ENCODE results near the gene LRRC25. TPM values are rescaled to one million over a fixed set of nuclear protein-coding genes. Genes with fewer than 3 reads are reported as not detected.

The LRRC25 gene
- polyA plus RNA-seq, 1 donor from 2014 or later = not detected

DNA sequence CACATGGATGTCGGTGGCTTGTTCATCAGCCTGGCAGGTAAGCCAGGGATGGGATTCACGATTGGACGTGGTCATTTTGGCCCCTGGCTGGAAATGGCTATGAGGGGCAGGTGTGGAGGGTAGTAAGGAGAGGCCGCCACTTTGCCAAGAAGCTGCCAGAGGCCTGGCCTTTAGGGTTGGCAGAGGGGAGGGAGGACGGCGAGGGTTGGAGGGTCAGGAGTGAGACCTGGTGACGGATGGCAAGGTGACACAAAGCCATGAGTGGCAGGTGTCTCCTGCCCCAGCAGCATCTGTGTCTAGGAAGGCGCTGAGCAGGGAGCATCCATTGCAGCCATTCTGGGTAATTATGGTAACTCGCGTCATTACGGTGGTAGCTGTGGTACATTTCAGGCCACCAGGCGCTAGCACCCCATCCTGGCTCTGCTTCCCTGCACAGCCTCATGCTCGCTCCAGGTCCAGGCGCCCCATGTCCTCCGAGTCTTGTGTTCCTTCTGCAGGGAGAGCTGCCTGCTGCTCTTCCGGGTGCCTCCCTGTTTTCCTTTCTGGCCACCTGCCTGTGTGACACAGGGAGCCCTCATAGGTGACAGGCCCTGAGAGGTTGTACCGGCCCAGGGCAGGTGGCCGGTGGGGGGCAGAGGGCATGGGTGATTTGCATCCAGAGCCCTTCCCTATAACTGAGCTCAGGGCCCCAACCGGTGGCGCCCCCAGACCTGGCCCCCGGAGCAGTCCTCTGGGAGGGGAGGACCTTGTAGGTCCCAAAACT is 26.0 kb upstream of the LRRC25 start:
- TF ChIP-seq TAF1 (IDR thresholded peaks at IDR 0.05; ENCODE audit: low read depth) = no peak
- no peak for TF ChIP-seq EZH2 (IDR thresholded peaks at IDR 0.05; ENCODE audit: borderline replicate concordance, insufficient read depth, low read length, poor library complexity, severe bottlenecking)
- TF ChIP-seq RAD21 (conservative IDR thresholded peaks at IDR 0.05) = no peak
- TF ChIP-seq SMC3 (conservative IDR thresholded peaks at IDR 0.05; ENCODE audit: poor library complexity) = no peak
- TF ChIP-seq, protein P1, sequence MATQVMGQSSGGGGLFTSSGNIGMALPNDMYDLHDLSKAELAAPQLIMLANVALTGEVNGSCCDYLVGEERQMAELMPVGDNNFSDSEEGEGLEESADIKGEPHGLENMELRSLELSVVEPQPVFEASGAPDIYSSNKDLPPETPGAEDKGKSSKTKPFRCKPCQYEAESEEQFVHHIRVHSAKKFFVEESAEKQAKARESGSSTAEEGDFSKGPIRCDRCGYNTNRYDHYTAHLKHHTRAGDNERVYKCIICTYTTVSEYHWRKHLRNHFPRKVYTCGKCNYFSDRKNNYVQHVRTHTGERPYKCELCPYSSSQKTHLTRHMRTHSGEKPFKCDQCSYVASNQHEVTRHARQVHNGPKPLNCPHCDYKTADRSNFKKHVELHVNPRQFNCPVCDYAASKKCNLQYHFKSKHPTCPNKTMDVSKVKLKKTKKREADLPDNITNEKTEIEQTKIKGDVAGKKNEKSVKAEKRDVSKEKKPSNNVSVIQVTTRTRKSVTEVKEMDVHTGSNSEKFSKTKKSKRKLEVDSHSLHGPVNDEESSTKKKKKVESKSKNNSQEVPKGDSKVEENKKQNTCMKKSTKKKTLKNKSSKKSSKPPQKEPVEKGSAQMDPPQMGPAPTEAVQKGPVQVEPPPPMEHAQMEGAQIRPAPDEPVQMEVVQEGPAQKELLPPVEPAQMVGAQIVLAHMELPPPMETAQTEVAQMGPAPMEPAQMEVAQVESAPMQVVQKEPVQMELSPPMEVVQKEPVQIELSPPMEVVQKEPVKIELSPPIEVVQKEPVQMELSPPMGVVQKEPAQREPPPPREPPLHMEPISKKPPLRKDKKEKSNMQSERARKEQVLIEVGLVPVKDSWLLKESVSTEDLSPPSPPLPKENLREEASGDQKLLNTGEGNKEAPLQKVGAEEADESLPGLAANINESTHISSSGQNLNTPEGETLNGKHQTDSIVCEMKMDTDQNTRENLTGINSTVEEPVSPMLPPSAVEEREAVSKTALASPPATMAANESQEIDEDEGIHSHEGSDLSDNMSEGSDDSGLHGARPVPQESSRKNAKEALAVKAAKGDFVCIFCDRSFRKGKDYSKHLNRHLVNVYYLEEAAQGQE (IDR thresholded peaks at IDR 0.05; ENCODE audit: borderline replicate concordance) = no peak
- TF ChIP-seq POLR2AphosphoS5 (IDR thresholded peaks at IDR 0.05) = no peak
- TF ChIP-seq MXI1 (conservative IDR thresholded peaks at IDR 0.05; ENCODE audit: poor library complexity, severe bottlenecking) = no peak
- TF ChIP-seq, protein P2, sequence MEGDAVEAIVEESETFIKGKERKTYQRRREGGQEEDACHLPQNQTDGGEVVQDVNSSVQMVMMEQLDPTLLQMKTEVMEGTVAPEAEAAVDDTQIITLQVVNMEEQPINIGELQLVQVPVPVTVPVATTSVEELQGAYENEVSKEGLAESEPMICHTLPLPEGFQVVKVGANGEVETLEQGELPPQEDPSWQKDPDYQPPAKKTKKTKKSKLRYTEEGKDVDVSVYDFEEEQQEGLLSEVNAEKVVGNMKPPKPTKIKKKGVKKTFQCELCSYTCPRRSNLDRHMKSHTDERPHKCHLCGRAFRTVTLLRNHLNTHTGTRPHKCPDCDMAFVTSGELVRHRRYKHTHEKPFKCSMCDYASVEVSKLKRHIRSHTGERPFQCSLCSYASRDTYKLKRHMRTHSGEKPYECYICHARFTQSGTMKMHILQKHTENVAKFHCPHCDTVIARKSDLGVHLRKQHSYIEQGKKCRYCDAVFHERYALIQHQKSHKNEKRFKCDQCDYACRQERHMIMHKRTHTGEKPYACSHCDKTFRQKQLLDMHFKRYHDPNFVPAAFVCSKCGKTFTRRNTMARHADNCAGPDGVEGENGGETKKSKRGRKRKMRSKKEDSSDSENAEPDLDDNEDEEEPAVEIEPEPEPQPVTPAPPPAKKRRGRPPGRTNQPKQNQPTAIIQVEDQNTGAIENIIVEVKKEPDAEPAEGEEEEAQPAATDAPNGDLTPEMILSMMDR (IDR thresholded peaks at IDR 0.05; ENCODE audit: poor library complexity, severe bottlenecking) = no peak
- no peak for TF ChIP-seq EP300 (conservative IDR thresholded peaks at IDR 0.05; ENCODE audit: poor library complexity, severe bottlenecking)
- H3K27me3 ChIP-seq (ENCODE audit: insufficient read depth, low read depth, low read length) = no peaks in the 10 kb centered on the region
- no peaks in the 10 kb centered on the region for H3K9me3 ChIP-seq (ENCODE audit: low read length)
- H3K79me2 ChIP-seq (replicated peaks; ENCODE audit: insufficient read depth, low read length) = peaks cover 30% of the 10 kb centered on the region
- H3K4me2 ChIP-seq (ENCODE audit: low read length) = no peak overlapping the region
- H2AFZ ChIP-seq (ENCODE audit: low read depth, low read length) = no peak overlapping the region
- no peaks in the 10 kb centered on the region for H4K20me1 ChIP-seq (ENCODE audit: insufficient read depth)
- peak overlapping the region; percentile 15 for H3K4me3 ChIP-seq (ENCODE audit: low read length)
- H3K27ac ChIP-seq (ENCODE audit: low read length) = no peak overlapping the region
- no peaks in the 10 kb centered on the region for H3K9me2 ChIP-seq (ENCODE audit: insufficient read depth, low read length)
- H3F3A ChIP-seq (ENCODE audit: insufficient read depth, low read length, poor library complexity, severe bottlenecking) = no peaks in the 10 kb centered on the region
- H3K9ac ChIP-seq (ENCODE audit: low read length) = no peak overlapping the region
- H3K36me3 ChIP-seq (ENCODE audit: insufficient read depth, low read length) = no peaks in the 10 kb centered on the region

DNA sequence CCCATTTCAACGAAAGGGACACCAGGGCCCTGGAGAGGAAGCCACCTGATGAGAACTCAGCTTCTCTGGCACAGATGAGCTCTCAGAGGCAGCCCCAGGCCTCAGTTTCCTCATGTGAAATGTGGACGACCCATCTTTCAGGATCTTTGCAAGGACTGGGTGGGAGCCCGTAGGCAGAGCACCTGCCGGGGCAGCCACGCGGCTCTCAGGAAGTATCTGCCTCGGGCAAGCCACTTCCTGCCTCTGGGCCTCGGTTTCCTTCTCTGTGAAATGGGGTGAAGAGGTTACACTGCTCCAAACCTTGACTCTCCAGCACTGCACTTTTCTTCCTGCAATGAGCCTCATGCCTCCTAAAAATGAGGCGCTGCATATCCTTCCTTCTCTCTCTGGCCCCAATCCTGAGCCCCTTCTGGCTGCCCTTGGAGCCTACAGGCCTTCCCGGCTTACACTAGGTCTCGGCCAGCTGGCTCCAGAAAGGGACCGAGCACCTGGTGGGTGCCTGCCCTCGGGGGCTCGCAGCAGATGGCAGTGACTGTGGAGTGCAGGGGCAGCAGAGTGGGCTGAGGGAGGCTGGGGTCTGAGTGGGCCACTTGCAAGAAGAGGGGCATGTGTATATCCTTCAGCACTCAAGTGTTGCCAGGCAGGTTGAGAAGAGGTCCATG is 25.2 kb upstream of the LRRC25 start:
- H3K36me3 ChIP-seq (ENCODE audit: insufficient read depth, low read length) = no peaks in the 10 kb centered on the region
- no peaks in the 10 kb centered on the region for H3F3A ChIP-seq (ENCODE audit: insufficient read depth, low read length, poor library complexity, severe bottlenecking)
- H4K20me1 ChIP-seq (ENCODE audit: insufficient read depth) = no peaks in the 10 kb centered on the region
- H2AFZ ChIP-seq (ENCODE audit: low read depth, low read length) = no peak overlapping the region
- H3K9me3 ChIP-seq (ENCODE audit: low read length) = no peaks in the 10 kb centered on the region
- TF ChIP-seq MXI1 (conservative IDR thresholded peaks at IDR 0.05; ENCODE audit: poor library complexity, severe bottlenecking) (no peak), EP300 (conservative IDR thresholded peaks at IDR 0.05; ENCODE audit: poor library complexity, severe bottlenecking) (no peak), POLR2AphosphoS5 (IDR thresholded peaks at IDR 0.05) (no peak), SMC3 (conservative IDR thresholded peaks at IDR 0.05; ENCODE audit: poor library complexity) (no peak), RAD21 (conservative IDR thresholded peaks at IDR 0.05) (no peak), TAF1 (IDR thresholded peaks at IDR 0.05; ENCODE audit: low read depth) (no peak), EZH2 (IDR thresholded peaks at IDR 0.05; ENCODE audit: borderline replicate concordance, insufficient read depth, low read length, poor library complexity, severe bottlenecking) (no peak)
- TF ChIP-seq, protein P1 (IDR thresholded peaks at IDR 0.05; ENCODE audit: borderline replicate concordance) = no peak
- TF ChIP-seq, protein P2 (IDR thresholded peaks at IDR 0.05; ENCODE audit: poor library complexity, severe bottlenecking) = no peak
- H3K27me3 ChIP-seq (ENCODE audit: insufficient read depth, low read depth, low read length) = no peaks in the 10 kb centered on the region
- no peak overlapping the region for H3K4me2 ChIP-seq (ENCODE audit: low read length)
- H3K9me2 ChIP-seq (ENCODE audit: insufficient read depth, low read length) = no peaks in the 10 kb centered on the region
- H3K9ac ChIP-seq (ENCODE audit: low read length) = no peak overlapping the region
- no peak overlapping the region for H3K4me3 ChIP-seq (ENCODE audit: low read length)
- H3K27ac ChIP-seq (ENCODE audit: low read length) = no peak overlapping the region
- H3K79me2 ChIP-seq (replicated peaks; ENCODE audit: insufficient read depth, low read length) = peaks cover 30% of the 10 kb centered on the region

Measured in neural cell (in vitro differentiated cells).